Adrenal gland (tissue), 12 donors: ENCODE measurements around the gene APOL5. TPM values are rescaled to one million over a fixed set of nuclear protein-coding genes. Genes with fewer than 3 reads are reported as not detected.

Experiments
- DNase-seq, 7 donors: peaks; one replicate each; pipeline ENCODE4 v3.0.0-alpha.2; 2019 to 2020
- H3K27ac ChIP-seq, 5 donors: fragments of 200-600 bp; sonication (generic) in 4 of 5; 1 replicate in 3 of 5; 2 replicates in 2 of 5; pipeline versions ENCODE4 v1.5.1 to v1.8.0; 2016 to 2020; ENCODE audit warnings: mild to moderate bottlenecking in 1 of 5
- H3K27me3 ChIP-seq: fragments of 200-600 bp; 2 replicates; pipeline ENCODE4 v1.8.0; 2021
- H3K36me3 ChIP-seq, 2 donors: fragments of 200-600 bp; replicated peaks in 1 of 2; 1 replicate in 1 of 2; 2 replicates in 1 of 2; pipeline versions ENCODE4 v1.5.1 to v1.8.0; 2018 to 2022
- H3K4me1 ChIP-seq, 2 donors: fragments of 200-600 bp; replicated peaks in 1 of 2; 1 replicate in 1 of 2; 2 replicates in 1 of 2; pipeline versions ENCODE4 v1.5.1 to v1.8.0; 2018 to 2021
- H3K4me3 ChIP-seq, 4 donors: fragments of 200-600 bp; sonication (generic) in 3 of 4; one replicate each; pipeline ENCODE4 v1.5.1; 2016 to 2018
- H3K9me3 ChIP-seq, 3 donors: fragments of 200-600 bp; sonication (generic) in 1 of 3; replicated peaks in 1 of 3; 1 replicate in 2 of 3; 2 replicates in 1 of 3; pipeline versions ENCODE4 v1.5.1 to v1.8.0; 2016 to 2021
- CTCF ChIP-seq, 6 experiments: fragments of 450-650 bp in 4 of 6; fragments of 200-600 bp in 2 of 6; sonication (generic) in 1 of 6; IDR thresholded peaks; 1 replicate in 5 of 6; 2 replicates in 1 of 6; pipeline versions ENCODE4 v1.5.1 to v1.8.0; 2016 to 2021; ENCODE audit warnings: antibody characterized with exemption in 6 of 6, mild to moderate bottlenecking in 2 of 6, moderate library complexity in 1 of 6
- POLR2A ChIP-seq, 2 donors: fragments of 450-650 bp; IDR thresholded peaks; one replicate each; pipeline ENCODE4 v1.6.1; 2017; ENCODE audit warnings: antibody characterized with exemption in 2 of 2, mild to moderate bottlenecking in 2 of 2, moderate library complexity in 1 of 2
- WGBS, 4 donors: extraction: QIAGEN DNeasy Blood & Tissue Kit in 2 of 4; methylation state at CpG; one replicate each; pipeline versions ENCODE4 v1.1.5 to v1.1.7; 2013 to 2017; 5-methylcytosine and 5-hydroxymethylcytosine counted together
- intact Hi-C, 2 donors: fragments of 100-400 bp; cut with DNase I; formaldehyde crosslinking; loops; one replicate each; pipeline versions ENCODE4 v1.14.1 to v1.15.0; 2022 to 2023
- polyA plus RNA-seq, 3 donors: library from polyadenylated mRNA; stranded (reverse); fragments of 200-250 nt in 2 of 3; fragments of 350-450 nt in 1 of 3; fragmentation: Illumina TruSeq in 1 of 3; extraction: RNeasy Lipid Tissue Mini Kit (QIAGEN cat#74804) in 1 of 3; gene quantifications; one replicate each; pipeline ENCODE4 v1.2.3, GENCODE V29; 2013 to 2014
- total RNA-seq, 9 donors: library from RNA; depleted of rRNA in 4 of 9; stranded (reverse); fragments of >200 nt in 4 of 9; fragments of 120-200 nt in 1 of 9; fragmentation: NEBNext Ultra II Directional in 1 of 9; extraction: Animal tissue kit (Norgen Biotek cat#: 25700) in 1 of 9; gene quantifications; one replicate each; pipeline versions ENCODE4 v1.1.0 to v1.2.4, GENCODE V29; 2013 to 2023
- donor health status: healthy with polysubstance abuse.
- donor health status: Bipolar disorder and iron deficiency.
- donor health status: DM: yes; HTN: yes; CAD: no.
- donor health status: DM: no; HTN: no; CAD: no.
- donor health status: DM: no; HTN: no; CAD: no.
- donor health status: DM: yes; HTN: yes; CAD: no.

APOL5 gene
- total and polyA plus RNA-seq, 12 donors = 0.11 TPM; not detected in 11

GRCh38 chr22:35726398-35726797 lies 8.7 kb downstream of the APOL5 start:
- TF ChIP-seq POLR2A (IDR thresholded peaks at IDR 0.05) (no peak), CTCF (IDR thresholded peaks at IDR 0.05) (no peak)
- H3K9me3 ChIP-seq = no peaks in the 10 kb centered on the region
- no peak for DNase-seq
- intact Hi-C loops = no loop called here
- H3K36me3 ChIP-seq = no peaks in the 10 kb centered on the region
- H3K4me3 ChIP-seq = no peak overlapping the region
- 73 to 89% (median 85%) methylated on average over 6 of the region's 6 CpGs for WGBS, 4 donors
- H3K27me3 ChIP-seq = no peaks in the 10 kb centered on the region
- no peak overlapping the region for H3K27ac ChIP-seq
- no peaks in the 10 kb centered on the region for H3K4me1 ChIP-seq

- H3K9me3 ChIP-seq = no peaks in the 10 kb centered on the region
- TF ChIP-seq POLR2A (IDR thresholded peaks at IDR 0.05) = no peak
- TF ChIP-seq CTCF (IDR thresholded peaks at IDR 0.05) = no peak
- WGBS, 4 donors = 86 to 90% (median 89%) methylated on average over 14 to 15 of the region's 15 CpGs
These were observed 9.3 kb downstream of the APOL5 start for GRCh38 chr22:35726933-35727332.

GRCh38 chr22:35727436-35727835 lies 9.8 kb downstream of the APOL5 start:
- intact Hi-C loops = no loop called here
- no peaks in the 10 kb centered on the region for H3K27me3 ChIP-seq
- no peak overlapping the region for H3K27ac ChIP-seq
- no peak for DNase-seq
- no peaks in the 10 kb centered on the region for H3K9me3 ChIP-seq
- no peaks in the 10 kb centered on the region for H3K4me1 ChIP-seq
- H3K4me3 ChIP-seq = no peak overlapping the region
- 60 to 81% (median 77%) methylated on average over 11 of the region's 11 CpGs for WGBS, 4 donors
- no peak for TF ChIP-seq CTCF (IDR thresholded peaks at IDR 0.05)
- TF ChIP-seq POLR2A (IDR thresholded peaks at IDR 0.05) = no peak
- no peaks in the 10 kb centered on the region for H3K36me3 ChIP-seq

More at GRCh38 chr22:35726933-35727332, 9.3 kb downstream of the APOL5 start:
- Histone ChIP-seq H3K4me1 (no peaks in the 10 kb centered on the region), H3K4me3 (no peak overlapping the region), H3K27me3 (no peaks in the 10 kb centered on the region), H3K36me3 (no peaks in the 10 kb centered on the region), H3K27ac (no peak overlapping the region)
- no peak for DNase-seq
- intact Hi-C loops = no loop called here

GRCh38 chr22:35728639-35729308 lies 11.1 kb downstream of the APOL5 start:
- 82 to 87% (median 84%) methylated on average over 10 to 12 of the region's 12 CpGs for WGBS, 4 donors
- H3K9me3 ChIP-seq = no peaks in the 10 kb centered on the region
- no peak overlapping the region for H3K27ac ChIP-seq
- no peaks in the 10 kb centered on the region for H3K4me1 ChIP-seq
- no peak overlapping the region for H3K4me3 ChIP-seq
- no peaks in the 10 kb centered on the region for H3K36me3 ChIP-seq
- no peaks in the 10 kb centered on the region for H3K27me3 ChIP-seq
- TF ChIP-seq CTCF (IDR thresholded peaks at IDR 0.05) = no peak
- no peak for TF ChIP-seq POLR2A (IDR thresholded peaks at IDR 0.05)
- intact Hi-C loops = no loop called here
- DNase-seq = no peak
